Keratinocyte (primary cell): ENCODE results near the gene OR4E1. TPM values are rescaled to one million over a fixed set of nuclear protein-coding genes. Genes with fewer than 3 reads are reported as not detected.

Experiments
- DNase-seq: peaks from one replicate; pipeline ENCODE4 v3.0.0-alpha.2; 2011; ENCODE audit warnings: low read depth, missing footprints, low spot score
- FAIRE-seq: peaks from 2 replicates; lab custom pipeline; 2011; peaks lifted over from hg19 to GRCh38; lab: Jason Lieb, UNC
- H2AFZ ChIP-seq: 2 replicates; pipeline ENCODE4 v1.6.0; 2012; ENCODE audit warnings: low read length, control low read depth, inconsistent platforms; ENCODE audit not compliant: control insufficient read depth
- H3K27ac ChIP-seq: 2 replicates; pipeline ENCODE4 v1.5.1; 2011; ENCODE audit warnings: low read length; ENCODE audit not compliant: control insufficient read depth, insufficient read depth
- H3K27me3 ChIP-seq: 3 replicates; pipeline ENCODE4 v1.6.0; 2011; ENCODE audit warnings: low read length; ENCODE audit not compliant: control insufficient read depth, insufficient read depth; ENCODE audit errors: extremely low read depth
- H3K36me3 ChIP-seq, 2 experiments: 2 replicates in 1 of 2; 3 replicates in 1 of 2; pipeline ENCODE4 v1.5.1; 2011; ENCODE audit warnings: low read length in 2 of 2, mild to moderate bottlenecking in 1 of 2; ENCODE audit not compliant: control insufficient read depth in 2 of 2, insufficient read depth in 2 of 2; ENCODE audit errors: extremely low read depth in 1 of 2
- H3K4me1 ChIP-seq: 3 replicates; pipeline ENCODE4 v1.5.1; 2011; ENCODE audit warnings: low read length; ENCODE audit not compliant: control insufficient read depth, insufficient read depth; ENCODE audit errors: extremely low read depth
- H3K4me2 ChIP-seq: 3 replicates; pipeline ENCODE4 v1.6.0; 2011; ENCODE audit warnings: low read depth, low read length; ENCODE audit not compliant: control insufficient read depth, insufficient read depth; ENCODE audit errors: extremely low read depth
- H3K4me3 ChIP-seq, 3 experiments: fragments of 200-600 bp in 1 of 3; sonication (generic) in 1 of 3; 2 replicates in 2 of 3; 3 replicates in 1 of 3; pipeline ENCODE4 v1.5.1; 2011 to 2016; ENCODE audit warnings: low read length in 3 of 3, mild to moderate bottlenecking in 3 of 3, control low read depth in 2 of 3, inconsistent platforms in 1 of 3, low read depth in 1 of 3, mixed read lengths in 1 of 3, mixed run types in 1 of 3, moderate library complexity in 1 of 3; ENCODE audit not compliant: control insufficient read depth in 2 of 3, insufficient read depth in 2 of 3; ENCODE audit errors: extremely low read depth in 1 of 3
- H3K79me2 ChIP-seq: 2 replicates; pipeline ENCODE4 v1.6.0; 2012; ENCODE audit warnings: low read length; ENCODE audit not compliant: control insufficient read depth, insufficient read depth
- H3K9ac ChIP-seq: 3 replicates; pipeline ENCODE4 v1.6.0; 2011; ENCODE audit warnings: low read length; ENCODE audit not compliant: control insufficient read depth, insufficient read depth; ENCODE audit errors: extremely low read depth
- H3K9me1 ChIP-seq: 3 replicates; pipeline ENCODE4 v1.6.0; 2011; ENCODE audit warnings: low read length; ENCODE audit not compliant: control insufficient read depth, insufficient read depth; ENCODE audit errors: extremely low read depth
- H3K9me3 ChIP-seq: 2 replicates; pipeline ENCODE4 v1.5.1; 2012; ENCODE audit warnings: low read depth, low read length; ENCODE audit not compliant: control insufficient read depth
- H4K20me1 ChIP-seq: 3 replicates; pipeline ENCODE4 v1.6.0; 2011; ENCODE audit warnings: low read length; ENCODE audit not compliant: control insufficient read depth, insufficient read depth; ENCODE audit errors: extremely low read depth
- CTCF ChIP-seq, 3 experiments: IDR thresholded peaks in 1 of 3; conservative IDR thresholded peaks in 1 of 3; optimal IDR thresholded peaks in 1 of 3; 2 replicates in 2 of 3; 3 replicates in 1 of 3; pipeline versions ENCODE3 to v1.5.1; 2011; ENCODE audit warnings: low read length in 3 of 3, mild to moderate bottlenecking in 3 of 3, moderate library complexity in 2 of 3, control low read depth in 1 of 3, inconsistent platforms in 1 of 3; ENCODE audit not compliant: insufficient read depth in 2 of 3; ENCODE audit errors: extremely low read depth in 1 of 3
- EZH2 ChIP-seq: IDR thresholded peaks from one replicate; pipeline ENCODE4 v1.6.1; 2012; ENCODE audit warnings: inconsistent platforms, mild to moderate bottlenecking, low read length, moderate library complexity
- dilution Hi-C: fragments of 300-500 bp; cut with MboI; formaldehyde crosslinking; loops from one replicate; pipeline ENCODE4 v1.7.0; 2020; ENCODE audit warnings: low sequenced_read_pairs; ENCODE audit not compliant: extremely low pct_ligation_motif_present
- polyA plus RNA-seq, 5 experiments: library from polyadenylated mRNA; depleted of rRNA in 3 of 5; stranded (reverse) in 3 of 5; stranded (forward) in 1 of 5; unstranded in 1 of 5; fragments of >200 nt; gene quantifications; 1 replicate in 1 of 5; 2 replicates in 3 of 5; 3 replicates in 1 of 5; pipeline versions ENCODE4 v1.2.1 to v1.2.3, GENCODE V29; 2011 to 2012; ENCODE audit warnings: missing spikeins in 2 of 5, low read depth in 1 of 5, low replicate concordance in 1 of 5

Gene OR4E1
- polyA plus RNA-seq, 1 donor (not counting 4 experiments of a cell fraction or from before 2014, with no cell fraction given) = not detected

- Histone ChIP-seq H3K9me1 (no peaks in the 10 kb centered on the region), H3K9ac (no peak overlapping the region), H4K20me1 (no peaks in the 10 kb centered on the region), H3K4me3 (no peak overlapping the region), H3K36me3 (no peaks in the 10 kb centered on the region), H3K27ac (no peak overlapping the region), H2AFZ (no peak overlapping the region), H3K27me3 (no peaks in the 10 kb centered on the region), H3K79me2 (no peaks in the 10 kb centered on the region), H3K4me2 (no peak overlapping the region), H3K9me3 (no peaks in the 10 kb centered on the region), H3K4me1 (no peaks in the 10 kb centered on the region)
- dilution Hi-C loops = no loop called here
- FAIRE-seq (no peak), DNase-seq (no peak)
- TF ChIP-seq EZH2 = no peak
- no peak for TF ChIP-seq CTCF (optimal IDR thresholded peaks at IDR 0.05 in 1 of 3, IDR thresholded peaks at IDR 0.05 in 1 of 3, conservative IDR thresholded peaks at IDR 0.05 in 1 of 3; ENCODE audit: extremely low read depth in 1 of 3, insufficient read depth in 2 of 3, low read length in 3 of 3)
Measured at GRCh38 chr14:21712036-21712435, 38.4 kb upstream of the OR4E1 start.

GRCh38 chr14:21711360-21711961 is 37.8 kb upstream of the OR4E1 start:
- DNase-seq = no peak
- Histone ChIP-seq H3K36me3 (no peaks in the 10 kb centered on the region), H3K4me3 (no peak overlapping the region), H3K9me1 (no peaks in the 10 kb centered on the region), H3K4me1 (no peaks in the 10 kb centered on the region), H2AFZ (no peak overlapping the region), H4K20me1 (no peaks in the 10 kb centered on the region), H3K27me3 (no peaks in the 10 kb centered on the region), H3K27ac (no peak overlapping the region), H3K4me2 (no peak overlapping the region), H3K9me3 (no peaks in the 10 kb centered on the region), H3K9ac (no peak overlapping the region), H3K79me2 (no peaks in the 10 kb centered on the region)
- dilution Hi-C loops = no loop called here
- FAIRE-seq = no peak
- no peak for TF ChIP-seq EZH2
- peak in 2 of 3 experiments; percentile 65 to 69 for TF ChIP-seq CTCF (optimal IDR thresholded peaks at IDR 0.05 in 1 of 3, IDR thresholded peaks at IDR 0.05 in 1 of 3, conservative IDR thresholded peaks at IDR 0.05 in 1 of 3; ENCODE audit: extremely low read depth in 1 of 3, insufficient read depth in 2 of 3, low read length in 3 of 3)
